Right atrium auricular region (tissue), 2 donors: ENCODE data around the gene IL16. TPM values are rescaled to one million over a fixed set of nuclear protein-coding genes. Genes with fewer than 3 reads are reported as not detected.
A peak's percentile ranks its signal among the peaks of the same experiment; 100 is the strongest.

Source experiments
- DNase-seq: peaks from one replicate; pipeline ENCODE4 v3.0.0-alpha.2; 2019; ENCODE audit warnings: low spot score
- H3K27ac ChIP-seq, 2 donors: fragments of 200-600 bp; sonication (generic); 1 replicate in 1 of 2; 2 replicates in 1 of 2; pipeline ENCODE4 v1.5.1; 2016 to 2019
- H3K27me3 ChIP-seq, 2 donors: fragments of 200-600 bp; sonication (generic); one replicate each; pipeline versions ENCODE4 v1.5.1 to v1.6.0; 2017 to 2019
- H3K36me3 ChIP-seq: fragments of 200-600 bp; sonication (generic); one replicate; pipeline ENCODE4 v1.5.1; 2016
- H3K4me1 ChIP-seq, 2 donors: fragments of 200-600 bp; sonication (generic); one replicate each; pipeline versions ENCODE4 v1.5.1 to v1.6.0; 2017 to 2019
- H3K4me3 ChIP-seq, 2 donors: fragments of 200-600 bp; sonication (generic); 1 replicate in 1 of 2; 2 replicates in 1 of 2; pipeline ENCODE4 v1.5.1; 2017 to 2019; ENCODE audit warnings: mild to moderate bottlenecking in 1 of 2, moderate library complexity in 1 of 2
- H3K9me3 ChIP-seq, 2 donors: fragments of 200-600 bp; sonication (generic); one replicate each; pipeline ENCODE4 v1.5.1; 2019
- CTCF ChIP-seq, 2 donors: fragments of 200-600 bp; sonication (generic); IDR thresholded peaks; one replicate each; pipeline ENCODE4 v1.5.1; 2019; ENCODE audit warnings: antibody characterized with exemption in 2 of 2
- total RNA-seq, 2 donors: library from RNA; depleted of rRNA; stranded (reverse); fragments of >200 nt; gene quantifications; one replicate each; pipeline ENCODE4 v1.1.0, GENCODE V29; 2016

IL16 gene
- total RNA-seq, 2 donors from 2014 or later: 3.9 to 12.1 TPM

DNA sequence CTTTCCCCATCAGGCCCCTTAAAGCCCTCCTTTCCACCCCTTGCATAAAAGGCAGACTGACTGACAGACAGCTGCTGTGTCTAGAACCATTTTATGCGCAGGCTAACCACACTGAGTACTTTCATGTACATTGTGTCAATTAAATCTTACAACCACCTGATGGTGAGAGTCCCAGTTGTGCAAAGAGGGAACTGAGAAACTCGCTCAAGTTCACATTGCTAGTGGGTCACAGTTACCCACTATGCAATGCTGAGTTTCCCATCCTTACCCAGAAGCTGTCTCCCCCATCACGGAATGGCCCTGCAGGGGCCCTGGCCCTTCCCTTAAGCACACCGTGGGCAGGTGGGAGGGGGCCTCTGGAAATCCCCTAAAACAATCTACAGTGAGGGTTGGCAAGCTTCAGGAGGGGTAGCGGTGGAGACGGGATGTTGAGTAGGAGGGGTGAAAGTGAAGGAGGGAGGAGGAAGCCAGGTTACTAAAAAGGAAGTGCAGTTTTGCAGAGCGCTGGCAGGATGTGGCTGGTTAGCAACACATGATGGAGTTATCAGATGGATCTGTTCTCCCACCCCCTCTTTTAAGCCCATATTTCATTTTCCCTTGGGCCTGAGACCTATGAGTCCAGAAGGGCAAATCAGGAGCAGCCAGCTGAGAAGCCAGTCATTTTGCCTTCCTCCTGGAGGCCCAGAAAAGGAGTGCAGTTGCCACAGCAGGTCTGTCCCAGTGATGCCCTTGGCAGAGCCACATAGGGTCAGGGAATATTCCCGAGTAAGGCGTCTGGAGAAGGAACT, 97.2 kb downstream of the IL16 start:
- Histone ChIP-seq H3K27ac (no peak overlapping the region), H3K36me3 (peaks cover 5% of the 10 kb centered on the region), H3K27me3 (no peaks in the 10 kb centered on the region), H3K4me3 (no peak overlapping the region), H3K4me1 (peaks cover 0 to 35% of the 10 kb centered on the region in 2 donors), H3K9me3 (no peaks in the 10 kb centered on the region)
- DNase-seq: no peak
- TF ChIP-seq CTCF (IDR thresholded peaks at IDR 0.05): no peak

DNA sequence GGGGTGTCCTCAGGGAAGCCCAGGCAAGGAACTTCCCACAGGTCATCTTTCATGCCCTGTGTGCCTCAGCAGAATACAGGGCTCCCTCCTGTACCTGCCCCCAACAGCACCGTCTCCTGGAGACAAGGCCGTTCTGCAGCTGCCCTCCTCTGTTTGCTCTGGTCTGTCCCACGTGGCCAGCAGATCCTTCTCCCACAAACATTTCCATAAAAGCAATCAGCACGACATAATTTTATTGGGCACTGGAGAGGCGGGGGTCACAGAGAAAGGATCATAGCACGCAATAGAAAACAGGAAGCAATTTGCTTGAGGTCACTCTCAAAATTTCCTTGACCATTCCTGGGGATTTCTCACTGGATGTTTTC, 97.8 kb downstream of the IL16 start:
- H3K36me3 ChIP-seq: peaks cover 5% of the 10 kb centered on the region
- H3K9me3 ChIP-seq: no peaks in the 10 kb centered on the region
- no peak overlapping the region for H3K27ac ChIP-seq
- no peaks in the 10 kb centered on the region for H3K27me3 ChIP-seq
- no peak overlapping the region for H3K4me3 ChIP-seq
- no peak for TF ChIP-seq CTCF (IDR thresholded peaks at IDR 0.05)
- DNase-seq: no peak
- peaks cover 0 to 35% of the 10 kb centered on the region in 2 donors for H3K4me1 ChIP-seq

GRCh38 chr15:81295486-81296121, 98.9 kb downstream of the IL16 start:
- TF ChIP-seq CTCF (IDR thresholded peaks at IDR 0.05): no peak
- Histone ChIP-seq H3K27ac (no peak overlapping the region), H3K9me3 (no peaks in the 10 kb centered on the region), H3K4me3 (no peak overlapping the region), H3K36me3 (peaks cover 5% of the 10 kb centered on the region), H3K4me1 (peaks cover 0 to 35% of the 10 kb centered on the region in 2 donors), H3K27me3 (no peaks in the 10 kb centered on the region)
- no peak for DNase-seq

DNA sequence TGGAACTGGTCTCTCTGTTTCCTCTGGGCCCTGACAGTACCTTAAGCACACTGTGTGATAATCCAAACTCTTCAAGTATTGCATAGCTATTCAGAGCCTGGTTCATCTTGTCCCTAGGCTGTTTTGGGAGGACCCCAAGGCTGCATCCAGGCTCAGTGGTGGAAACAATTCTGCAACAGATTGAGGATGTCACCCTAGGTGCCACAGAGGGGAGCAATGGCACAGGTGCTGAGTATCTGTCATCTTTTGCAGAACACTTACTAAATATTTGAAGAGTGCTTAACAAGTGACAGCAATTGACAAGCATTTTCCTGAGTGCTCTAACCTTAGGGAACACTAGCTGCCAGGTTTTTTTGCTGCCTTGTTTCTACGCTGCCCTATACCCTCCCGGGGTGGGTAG, 99.5 kb downstream of the IL16 start:
- Histone ChIP-seq H3K4me1 (peaks cover 0 to 35% of the 10 kb centered on the region in 2 donors), H3K9me3 (no peaks in the 10 kb centered on the region), H3K27me3 (no peaks in the 10 kb centered on the region), H3K36me3 (peaks cover 5% of the 10 kb centered on the region), H3K4me3 (no peak overlapping the region), H3K27ac (peak overlapping the region; percentile 29 to 45)
- TF ChIP-seq CTCF (IDR thresholded peaks at IDR 0.05): no peak
- no peak for DNase-seq

DNA sequence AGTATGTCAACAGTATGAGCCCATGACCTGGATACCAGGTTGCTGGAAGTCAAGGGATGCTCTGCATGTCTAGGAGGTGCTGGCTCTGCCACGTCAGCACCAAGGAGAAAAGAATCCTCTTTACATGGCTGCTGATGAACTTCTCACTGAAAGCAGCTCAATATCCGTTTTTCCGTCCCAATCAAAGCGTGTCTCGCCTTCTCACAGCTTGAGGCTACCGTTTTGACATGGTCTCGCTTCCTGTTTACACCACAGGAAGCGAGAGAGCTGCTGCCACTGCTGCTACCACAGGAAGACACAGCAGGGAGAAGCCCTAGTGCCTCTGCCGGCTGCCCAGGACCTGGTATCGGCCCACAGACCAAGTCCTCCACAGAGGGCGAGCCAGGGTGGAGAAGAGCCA, 100.0 kb downstream of the IL16 start:
- TF ChIP-seq CTCF (IDR thresholded peaks at IDR 0.05): no peak
- no peaks in the 10 kb centered on the region for H3K9me3 ChIP-seq
- H3K27ac ChIP-seq: peak overlapping the region; percentile 29 to 45
- peak overlapping the region in 1 of 2 donors; percentile 25 for H3K4me3 ChIP-seq
- peaks cover 0 to 35% of the 10 kb centered on the region in 2 donors for H3K4me1 ChIP-seq
- no peaks in the 10 kb centered on the region for H3K27me3 ChIP-seq
- DNase-seq: no peak
- H3K36me3 ChIP-seq: peaks cover 5% of the 10 kb centered on the region
